Measurements from ENCODE around the gene PPP1R37.

DNA sequence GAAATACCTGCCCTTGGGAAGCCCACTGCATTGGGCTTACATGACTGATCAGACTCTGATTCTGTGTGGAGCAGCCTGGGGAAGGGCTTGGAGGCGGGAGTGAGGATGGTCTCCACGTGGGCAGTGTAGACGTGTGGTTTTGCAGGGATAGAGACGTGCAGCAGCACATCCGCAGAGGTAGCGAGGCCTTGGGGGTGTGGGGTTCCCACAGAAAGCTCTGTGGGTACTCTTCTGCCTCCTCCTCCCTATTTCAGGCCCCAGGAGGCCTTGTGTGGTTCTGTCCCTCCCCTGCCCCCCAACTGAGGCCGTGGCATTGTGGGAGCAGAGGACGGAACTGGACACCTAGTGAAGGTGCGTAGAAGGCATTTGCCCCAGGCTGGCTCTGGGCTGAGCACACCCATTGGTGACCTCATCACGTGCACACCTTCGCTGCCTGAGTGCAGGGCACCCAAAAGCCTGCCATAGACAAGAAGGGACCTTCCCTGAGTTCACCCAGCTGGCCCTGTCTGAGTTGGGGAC lies 28.9 kb downstream of the PPP1R37 start:
- TF ChIP-seq, protein P1, sequence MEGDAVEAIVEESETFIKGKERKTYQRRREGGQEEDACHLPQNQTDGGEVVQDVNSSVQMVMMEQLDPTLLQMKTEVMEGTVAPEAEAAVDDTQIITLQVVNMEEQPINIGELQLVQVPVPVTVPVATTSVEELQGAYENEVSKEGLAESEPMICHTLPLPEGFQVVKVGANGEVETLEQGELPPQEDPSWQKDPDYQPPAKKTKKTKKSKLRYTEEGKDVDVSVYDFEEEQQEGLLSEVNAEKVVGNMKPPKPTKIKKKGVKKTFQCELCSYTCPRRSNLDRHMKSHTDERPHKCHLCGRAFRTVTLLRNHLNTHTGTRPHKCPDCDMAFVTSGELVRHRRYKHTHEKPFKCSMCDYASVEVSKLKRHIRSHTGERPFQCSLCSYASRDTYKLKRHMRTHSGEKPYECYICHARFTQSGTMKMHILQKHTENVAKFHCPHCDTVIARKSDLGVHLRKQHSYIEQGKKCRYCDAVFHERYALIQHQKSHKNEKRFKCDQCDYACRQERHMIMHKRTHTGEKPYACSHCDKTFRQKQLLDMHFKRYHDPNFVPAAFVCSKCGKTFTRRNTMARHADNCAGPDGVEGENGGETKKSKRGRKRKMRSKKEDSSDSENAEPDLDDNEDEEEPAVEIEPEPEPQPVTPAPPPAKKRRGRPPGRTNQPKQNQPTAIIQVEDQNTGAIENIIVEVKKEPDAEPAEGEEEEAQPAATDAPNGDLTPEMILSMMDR (IDR thresholded peaks at IDR 0.05; ENCODE audit: low read depth, low read length, missing input control) = no peak
- TF ChIP-seq GABPA (IDR thresholded peaks at IDR 0.05 in 1 of 2, conservative IDR thresholded peaks at IDR 0.05 in 1 of 2) = no peak
- no peak for TF ChIP-seq YY1 (IDR thresholded peaks at IDR 0.05)
- no peak for TF ChIP-seq RAD21 (IDR thresholded peaks at IDR 0.05)
- TF ChIP-seq, protein P2, sequence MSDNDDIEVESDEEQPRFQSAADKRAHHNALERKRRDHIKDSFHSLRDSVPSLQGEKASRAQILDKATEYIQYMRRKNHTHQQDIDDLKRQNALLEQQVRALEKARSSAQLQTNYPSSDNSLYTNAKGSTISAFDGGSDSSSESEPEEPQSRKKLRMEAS (IDR thresholded peaks at IDR 0.05) = no peak
- TF ChIP-seq FOXA1 (IDR thresholded peaks at IDR 0.05) = no peak
- TF ChIP-seq, protein P3, sequence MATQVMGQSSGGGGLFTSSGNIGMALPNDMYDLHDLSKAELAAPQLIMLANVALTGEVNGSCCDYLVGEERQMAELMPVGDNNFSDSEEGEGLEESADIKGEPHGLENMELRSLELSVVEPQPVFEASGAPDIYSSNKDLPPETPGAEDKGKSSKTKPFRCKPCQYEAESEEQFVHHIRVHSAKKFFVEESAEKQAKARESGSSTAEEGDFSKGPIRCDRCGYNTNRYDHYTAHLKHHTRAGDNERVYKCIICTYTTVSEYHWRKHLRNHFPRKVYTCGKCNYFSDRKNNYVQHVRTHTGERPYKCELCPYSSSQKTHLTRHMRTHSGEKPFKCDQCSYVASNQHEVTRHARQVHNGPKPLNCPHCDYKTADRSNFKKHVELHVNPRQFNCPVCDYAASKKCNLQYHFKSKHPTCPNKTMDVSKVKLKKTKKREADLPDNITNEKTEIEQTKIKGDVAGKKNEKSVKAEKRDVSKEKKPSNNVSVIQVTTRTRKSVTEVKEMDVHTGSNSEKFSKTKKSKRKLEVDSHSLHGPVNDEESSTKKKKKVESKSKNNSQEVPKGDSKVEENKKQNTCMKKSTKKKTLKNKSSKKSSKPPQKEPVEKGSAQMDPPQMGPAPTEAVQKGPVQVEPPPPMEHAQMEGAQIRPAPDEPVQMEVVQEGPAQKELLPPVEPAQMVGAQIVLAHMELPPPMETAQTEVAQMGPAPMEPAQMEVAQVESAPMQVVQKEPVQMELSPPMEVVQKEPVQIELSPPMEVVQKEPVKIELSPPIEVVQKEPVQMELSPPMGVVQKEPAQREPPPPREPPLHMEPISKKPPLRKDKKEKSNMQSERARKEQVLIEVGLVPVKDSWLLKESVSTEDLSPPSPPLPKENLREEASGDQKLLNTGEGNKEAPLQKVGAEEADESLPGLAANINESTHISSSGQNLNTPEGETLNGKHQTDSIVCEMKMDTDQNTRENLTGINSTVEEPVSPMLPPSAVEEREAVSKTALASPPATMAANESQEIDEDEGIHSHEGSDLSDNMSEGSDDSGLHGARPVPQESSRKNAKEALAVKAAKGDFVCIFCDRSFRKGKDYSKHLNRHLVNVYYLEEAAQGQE (IDR thresholded peaks at IDR 0.05) = no peak
- TF ChIP-seq, protein P4, sequence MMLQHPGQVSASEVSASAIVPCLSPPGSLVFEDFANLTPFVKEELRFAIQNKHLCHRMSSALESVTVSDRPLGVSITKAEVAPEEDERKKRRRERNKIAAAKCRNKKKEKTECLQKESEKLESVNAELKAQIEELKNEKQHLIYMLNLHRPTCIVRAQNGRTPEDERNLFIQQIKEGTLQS (IDR thresholded peaks at IDR 0.05) = no peak
- TF ChIP-seq NR2F2 (IDR thresholded peaks at IDR 0.05) = no peak
- no peak for TF ChIP-seq EGR1 (IDR thresholded peaks at IDR 0.05; ENCODE audit: low read depth in 2 of 2)
- TF ChIP-seq JUND (IDR thresholded peaks at IDR 0.05) = no peak
- no peak for TF ChIP-seq TAF1 (conservative IDR thresholded peaks at IDR 0.05)
- no peak for TF ChIP-seq SP1 (IDR thresholded peaks at IDR 0.05)
- TF ChIP-seq, protein P5, sequence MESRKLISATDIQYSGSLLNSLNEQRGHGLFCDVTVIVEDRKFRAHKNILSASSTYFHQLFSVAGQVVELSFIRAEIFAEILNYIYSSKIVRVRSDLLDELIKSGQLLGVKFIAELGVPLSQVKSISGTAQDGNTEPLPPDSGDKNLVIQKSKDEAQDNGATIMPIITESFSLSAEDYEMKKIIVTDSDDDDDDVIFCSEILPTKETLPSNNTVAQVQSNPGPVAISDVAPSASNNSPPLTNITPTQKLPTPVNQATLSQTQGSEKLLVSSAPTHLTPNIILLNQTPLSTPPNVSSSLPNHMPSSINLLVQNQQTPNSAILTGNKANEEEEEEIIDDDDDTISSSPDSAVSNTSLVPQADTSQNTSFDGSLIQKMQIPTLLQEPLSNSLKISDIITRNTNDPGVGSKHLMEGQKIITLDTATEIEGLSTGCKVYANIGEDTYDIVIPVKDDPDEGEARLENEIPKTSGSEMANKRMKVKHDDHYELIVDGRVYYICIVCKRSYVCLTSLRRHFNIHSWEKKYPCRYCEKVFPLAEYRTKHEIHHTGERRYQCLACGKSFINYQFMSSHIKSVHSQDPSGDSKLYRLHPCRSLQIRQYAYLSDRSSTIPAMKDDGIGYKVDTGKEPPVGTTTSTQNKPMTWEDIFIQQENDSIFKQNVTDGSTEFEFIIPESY (IDR thresholded peaks at IDR 0.05) = no peak
